Common myeloid progenitor, CD34-positive (primary cell): Measurements from ENCODE around the gene GTF3C4.

ENCODE experiments used
- CTCF ChIA-PET: fragments of 350-600 bp; sonication (Branson Sonifier 250); formaldehyde crosslinking; loops from one replicate; lab custom pipeline; 2021; ENCODE audit warnings: antibody characterized with exemption; lab: Charles Lee
- POLR2A ChIA-PET: fragments of 350-600 bp; sonication (Branson Sonifier 250); formaldehyde crosslinking; loops from one replicate; lab custom pipeline; 2021; ENCODE audit warnings: antibody characterized with exemption; lab: Charles Lee
- DNase-seq, 3 donors: peaks; one replicate each; pipeline versions ENCODE4 v3.0.0 to v3.0.0-alpha.2; 2013
- H3K27ac ChIP-seq, 2 experiments: 1 replicate in 1 of 2; 2 replicates in 1 of 2; pipeline ENCODE4 v1.7.0; 2013; ENCODE audit warnings: inconsistent platforms in 2 of 2, low read length in 2 of 2, mild to moderate bottlenecking in 2 of 2, low read depth in 1 of 2, moderate library complexity in 1 of 2; ENCODE audit not compliant: severe bottlenecking in 2 of 2, insufficient read depth in 1 of 2, poor library complexity in 1 of 2
- H3K27me3 ChIP-seq, 5 experiments: replicated peaks in 2 of 5; 1 replicate in 3 of 5; 2 replicates in 2 of 5; pipeline versions ENCODE4 v1.6.1 to v1.7.0; 2013; ENCODE audit warnings: low read length in 4 of 5, mild to moderate bottlenecking in 2 of 5, moderate library complexity in 2 of 5, inconsistent platforms in 1 of 5; ENCODE audit not compliant: insufficient read depth in 5 of 5, control insufficient read depth in 4 of 5
- H3K36me3 ChIP-seq, 4 experiments: 1 replicate in 2 of 4; 2 replicates in 2 of 4; pipeline versions ENCODE4 v1.6.1 to v1.7.0; 2013; ENCODE audit warnings: low read length in 3 of 4, control low read depth in 1 of 4, mild to moderate bottlenecking in 1 of 4; ENCODE audit not compliant: control insufficient read depth in 4 of 4, insufficient read depth in 4 of 4
- H3K4me1 ChIP-seq, 4 experiments: 1 replicate in 3 of 4; 2 replicates in 1 of 4; pipeline versions ENCODE4 v1.6.1 to v1.7.1; 2013; ENCODE audit warnings: low read length in 3 of 4, mild to moderate bottlenecking in 3 of 4, control low read depth in 1 of 4, inconsistent platforms in 1 of 4, moderate library complexity in 1 of 4; ENCODE audit not compliant: control insufficient read depth in 4 of 4, insufficient read depth in 4 of 4; ENCODE audit errors: control extremely low read depth in 1 of 4
- H3K4me3 ChIP-seq, 7 experiments: 1 replicate in 4 of 7; 2 replicates in 3 of 7; pipeline versions ENCODE4 v1.5.1 to v1.7.0; 2013; ENCODE audit warnings: mild to moderate bottlenecking in 7 of 7, low read length in 6 of 7, moderate library complexity in 6 of 7, inconsistent platforms in 2 of 7, low read depth in 2 of 7, control low read depth in 1 of 7; ENCODE audit not compliant: insufficient read depth in 4 of 7, control insufficient read depth in 1 of 7; ENCODE audit errors: extremely low read depth in 1 of 7
- H3K9me3 ChIP-seq, 5 experiments: 1 replicate in 4 of 5; 2 replicates in 1 of 5; pipeline versions ENCODE4 v1.6.1 to v1.7.1; 2013; ENCODE audit warnings: low read length in 4 of 5, mild to moderate bottlenecking in 2 of 5, inconsistent platforms in 1 of 5, low read depth in 1 of 5, moderate library complexity in 1 of 5; ENCODE audit not compliant: control insufficient read depth in 4 of 5, insufficient read depth in 2 of 5; ENCODE audit errors: control extremely low read depth in 1 of 5
- WGBS: methylation state at CpG from one replicate; pipeline ENCODE4 v1.1.5; 2013; ENCODE audit not compliant: insufficient coverage; 5-methylcytosine and 5-hydroxymethylcytosine counted together

GTF3C4 gene

DNA sequence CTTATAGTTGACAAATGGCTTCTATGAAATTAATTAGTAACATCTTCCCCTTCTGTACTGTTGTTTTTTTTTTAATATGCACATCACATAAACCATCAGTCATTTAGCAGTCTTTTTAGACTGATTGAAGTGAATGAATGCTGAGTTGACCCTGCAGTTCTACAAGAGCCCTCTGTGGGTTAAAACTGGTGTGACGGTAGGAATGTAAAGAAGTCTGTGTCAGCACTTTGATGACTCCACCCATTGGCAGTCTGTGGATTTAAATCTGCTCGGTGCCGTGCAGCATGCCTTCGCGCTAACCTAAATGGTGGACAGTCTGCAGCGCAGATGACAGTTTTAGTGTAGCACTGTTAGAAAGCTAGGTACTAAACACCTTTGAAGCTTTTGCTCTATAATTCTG, 3.1 kb downstream of the GTF3C4 start:
- Histone ChIP-seq H3K27ac (no peak overlapping the region), H3K9me3 (no peaks in the 10 kb centered on the region), H3K36me3 (peaks cover 2 to 10% (median 6%) of the 10 kb centered on the region in 4 experiments), H3K27me3 (no peaks in the 10 kb centered on the region), H3K4me1 (peaks cover 9 to 36% (median 34%) of the 10 kb centered on the region in 4 experiments), H3K4me3 (no peak overlapping the region)
- peak; percentile 53 to 84 (median 63) for DNase-seq
- ChIA-PET POLR2A (interaction anchor here (0.6 kb wide), 1 partner anchor 11 kb away, joined by 7 read pairs; no protein-coding TSS in a partner anchor), CTCF (interaction anchor here (0.6 to 1.1 kb wide), 4 partner anchors 9 to 126 kb away, joined by 3 to 5 read pairs (median 4); no protein-coding TSS in a partner anchor)
- WGBS, result 66% methylated on average over 4 of the region's 6 CpGs

DNA sequence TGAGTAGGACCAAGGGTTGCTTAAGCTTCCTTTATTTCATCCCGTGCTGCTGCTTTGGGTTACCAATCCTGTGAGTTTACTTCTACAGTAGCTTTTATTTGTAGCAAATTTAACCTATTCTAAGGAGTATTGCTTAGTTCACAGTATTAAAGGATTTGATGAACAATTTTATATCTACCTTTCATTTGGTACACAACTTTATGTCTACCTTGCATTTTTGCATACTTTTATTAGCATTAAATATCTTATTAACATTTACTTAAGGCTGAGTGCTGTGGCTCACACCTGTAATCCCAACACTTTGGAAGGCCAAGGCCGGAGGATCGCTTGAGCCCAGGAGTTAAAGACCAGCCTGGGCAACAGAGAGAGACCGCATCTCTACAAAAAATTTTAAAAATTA, 4.2 kb downstream of the GTF3C4 start:
- ChIA-PET POLR2A (interaction anchor here (0.6 kb wide), 1 partner anchor 670 kb away, joined by 3 read pairs; no protein-coding TSS in a partner anchor), CTCF (interaction anchor here (0.6 to 1.3 kb wide), 3 partner anchors 18 to 1699 kb away, joined by 3 to 4 read pairs (median 4); no protein-coding TSS in a partner anchor)
- Histone ChIP-seq H3K27me3 (no peaks in the 10 kb centered on the region), H3K27ac (no peak overlapping the region), H3K36me3 (peaks cover 10 to 21% (median 17%) of the 10 kb centered on the region in 4 experiments), H3K4me1 (peaks cover 9 to 30% (median 29%) of the 10 kb centered on the region in 4 experiments), H3K4me3 (no peak overlapping the region), H3K9me3 (no peaks in the 10 kb centered on the region)
- WGBS, result 100% methylated on average over 3 of the region's 4 CpGs
- no peak for DNase-seq

DNA sequence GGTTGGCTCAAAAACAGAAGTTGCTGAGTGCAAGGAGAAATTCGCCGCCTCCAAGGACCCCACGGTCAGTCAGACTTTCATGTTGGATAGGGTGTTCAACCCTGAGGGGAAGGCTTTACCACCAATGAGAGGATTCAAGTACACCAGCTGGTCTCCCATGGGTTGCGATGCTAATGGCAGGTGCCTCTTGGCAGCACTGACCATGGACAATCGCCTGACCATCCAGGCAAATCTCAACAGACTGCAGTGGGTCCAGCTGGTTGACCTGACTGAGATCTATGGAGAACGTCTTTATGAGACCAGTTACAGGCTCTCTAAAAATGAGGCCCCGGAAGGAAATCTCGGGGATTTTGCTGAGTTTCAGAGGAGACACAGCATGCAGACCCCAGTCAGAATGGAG, 7.7 kb downstream of the GTF3C4 start:
- no peaks in the 10 kb centered on the region for H3K27me3 ChIP-seq
- H3K4me3 ChIP-seq, result no peak overlapping the region
- 99% methylated on average over 8 of the region's 8 CpGs for WGBS
- no peaks in the 10 kb centered on the region for H3K9me3 ChIP-seq
- peaks cover 0 to 6% (median 5%) of the 10 kb centered on the region in 4 experiments for H3K4me1 ChIP-seq
- POLR2A ChIA-PET, result no interaction called here
- H3K27ac ChIP-seq, result no peak overlapping the region
- DNase-seq, result no peak
- peaks cover 15 to 32% (median 26%) of the 10 kb centered on the region in 4 experiments for H3K36me3 ChIP-seq
- CTCF ChIA-PET, result interaction anchor here (1.4 kb wide), 1 partner anchor 24 kb away, joined by 3 read pairs; no protein-coding TSS in a partner anchor

DNA sequence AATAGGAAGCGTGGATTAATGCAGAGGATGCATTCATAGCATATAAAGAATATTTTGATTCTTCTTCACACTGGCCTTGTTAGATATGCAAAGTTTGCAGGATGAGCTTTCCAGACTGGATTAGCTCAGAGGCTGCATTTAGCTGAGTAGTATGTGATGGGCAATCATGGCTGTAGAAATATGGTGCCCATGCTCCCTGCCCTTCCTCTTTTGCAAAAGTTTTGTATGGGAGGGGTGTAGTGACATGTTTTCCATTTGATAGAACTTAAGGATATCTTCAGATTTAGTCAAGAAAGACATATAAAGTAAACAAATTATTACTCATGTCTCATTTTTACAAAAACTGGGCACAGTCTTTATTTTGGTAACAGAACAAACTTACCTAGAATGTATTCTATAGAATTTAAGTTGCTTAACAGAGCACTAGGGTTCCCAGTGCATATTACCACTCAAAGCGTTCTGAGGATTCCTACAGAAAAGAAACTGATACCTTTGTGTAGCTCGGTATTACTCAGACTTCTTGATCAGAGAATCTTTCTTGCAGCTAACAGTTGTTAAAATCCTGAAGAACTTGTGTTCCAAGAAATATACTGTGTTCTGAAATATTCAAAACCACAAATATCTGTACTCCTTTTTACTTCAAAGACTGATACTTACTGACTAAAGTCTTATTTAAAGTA, 9.8 kb downstream of the GTF3C4 start:
- no peak overlapping the region for H3K4me3 ChIP-seq
- H3K4me1 ChIP-seq, result no peaks in the 10 kb centered on the region
- no peaks in the 10 kb centered on the region for H3K9me3 ChIP-seq
- H3K36me3 ChIP-seq, result peaks cover 17 to 47% (median 33%) of the 10 kb centered on the region in 4 experiments
- no peak for DNase-seq
- no peak overlapping the region for H3K27ac ChIP-seq
- H3K27me3 ChIP-seq, result no peaks in the 10 kb centered on the region
- ChIA-PET POLR2A (no interaction called here), CTCF (interaction anchor here (1.0 to 1.2 kb wide), 2 partner anchors 27 to 125 kb away, joined by 3 to 4 read pairs; no protein-coding TSS in a partner anchor)
- WGBS, result 100% methylated on average over 1 of the region's 3 CpGs

DNA sequence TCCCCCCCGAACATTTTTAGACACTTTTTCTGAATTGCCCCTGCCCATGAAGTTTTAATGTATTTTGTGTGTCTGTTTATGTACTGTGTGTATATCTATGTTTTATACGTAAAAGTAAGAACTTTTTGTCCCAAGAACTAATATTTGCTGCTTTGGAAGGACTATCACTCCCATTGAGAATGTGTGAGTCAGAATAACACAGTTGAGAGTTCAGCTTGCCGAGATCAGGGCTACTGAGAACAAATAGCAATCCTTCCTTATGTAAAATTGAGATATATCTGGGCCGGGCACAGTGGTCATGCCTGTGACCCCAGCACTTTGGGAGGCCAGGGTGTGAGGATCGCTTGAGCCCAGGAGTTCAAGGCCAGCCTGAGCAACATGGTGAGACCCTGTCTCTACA, 11.3 kb downstream of the GTF3C4 start:
- no peaks in the 10 kb centered on the region for H3K27me3 ChIP-seq
- DNase-seq, result no peak
- no peaks in the 10 kb centered on the region for H3K9me3 ChIP-seq
- H3K4me3 ChIP-seq, result no peak overlapping the region
- no peak overlapping the region for H3K27ac ChIP-seq
- peaks cover 17 to 60% (median 42%) of the 10 kb centered on the region in 4 experiments for H3K36me3 ChIP-seq
- 100% methylated on average over 1 of the region's 5 CpGs for WGBS
- ChIA-PET CTCF (no interaction called here), POLR2A (no interaction called here)
- no peaks in the 10 kb centered on the region for H3K4me1 ChIP-seq

DNA sequence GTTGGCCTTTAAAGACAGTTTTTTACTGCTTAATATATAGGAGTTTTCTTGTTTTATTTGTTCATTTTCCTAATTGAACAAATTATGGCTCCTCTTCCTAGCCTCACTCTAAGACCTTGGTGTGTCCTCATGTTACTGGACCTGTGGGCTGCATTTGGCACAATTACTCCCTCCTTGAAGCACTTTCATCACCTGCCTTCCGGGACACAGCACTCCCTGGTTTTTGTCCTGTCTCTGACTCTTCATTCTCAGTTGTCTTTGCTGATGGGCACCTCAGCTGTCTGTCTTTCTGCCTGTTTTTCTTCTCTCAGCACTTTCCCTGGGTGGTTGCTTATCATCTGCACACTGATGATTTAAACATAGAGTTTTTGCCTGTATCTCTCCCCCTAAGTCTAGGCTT, 13.6 kb downstream of the GTF3C4 start:
- CTCF ChIA-PET, result interaction anchor here (1.0 kb wide), 1 partner anchor 8 kb away, joined by 3 read pairs; no protein-coding TSS in a partner anchor
- DNase-seq, result no peak
- 100% methylated on average over 1 of the region's 1 CpG for whole genome bisulfite sequencing
- Histone ChIP-seq H3K27ac (no peak overlapping the region), H3K27me3 (no peaks in the 10 kb centered on the region), H3K9me3 (no peaks in the 10 kb centered on the region), H3K4me3 (no peak overlapping the region), H3K4me1 (no peaks in the 10 kb centered on the region), H3K36me3 (peaks cover 18 to 70% (median 42%) of the 10 kb centered on the region in 4 experiments)
- POLR2A ChIA-PET, result no interaction called here

DNA sequence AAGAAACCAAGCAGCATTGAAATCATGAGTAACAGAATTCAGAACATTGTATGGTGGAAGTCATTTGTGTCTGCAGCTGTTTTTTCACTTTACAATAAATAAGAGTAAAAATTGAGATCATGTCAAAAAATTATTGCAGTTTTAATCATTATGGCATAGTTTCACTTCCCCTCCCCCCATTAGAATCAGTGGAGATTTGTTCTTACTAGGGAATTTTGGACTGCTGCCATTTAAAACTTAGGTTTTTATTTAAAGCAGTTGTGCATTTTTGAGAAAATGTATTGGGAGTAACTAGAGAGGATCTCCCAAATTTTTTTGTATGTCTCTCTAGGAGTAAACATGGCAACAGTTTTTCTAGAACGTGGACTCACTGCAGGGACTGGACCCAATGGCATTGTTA, 20.4 kb downstream of the GTF3C4 start:
- Histone ChIP-seq H3K36me3 (peaks cover 18 to 59% (median 37%) of the 10 kb centered on the region in 4 experiments), H3K4me1 (no peaks in the 10 kb centered on the region), H3K27ac (no peak overlapping the region), H3K4me3 (no peak overlapping the region), H3K9me3 (peaks cover 0 to 2% (median 0%) of the 10 kb centered on the region in 5 experiments), H3K27me3 (no peaks in the 10 kb centered on the region)
- ChIA-PET CTCF (no interaction called here), POLR2A (no interaction called here)
- WGBS, result 100% methylated on average over 1 of the region's 1 CpG
- DNase-seq, result no peak
